ENCODE measurements around the gene PLPP6. TPM values are rescaled to one million over a fixed set of nuclear protein-coding genes. Genes with fewer than 3 reads are reported as not detected.
A peak's percentile ranks its signal among the peaks of the same experiment; 100 is the strongest.

Gene PLPP6
- total RNA-seq, 1 experiment from 2014 or later, result 13.4 TPM

- DNase-seq (ENCODE audit: low spot score) (no peak), ATAC-seq (no peak)
- H3K4me3 Mint-ChIP-seq, result no peak overlapping the region
- TF ChIP-seq ZSCAN18 (CRISPR knock-in tag; IDR thresholded peaks at IDR 0.05) (no peak), ZNF425 (CRISPR knock-in tag; conservative IDR thresholded peaks at IDR 0.05) (no peak)
- CTCF ChIA-PET, result no interaction called here
- no peaks in the 10 kb centered on the region for H3K9me3 Mint-ChIP-seq
- no peaks in the 10 kb centered on the region for H3K4me1 Mint-ChIP-seq
- H3K36me3 Mint-ChIP-seq, result peaks cover 24% of the 10 kb centered on the region
- H3K27ac Mint-ChIP-seq, result peak overlapping the region; percentile 42; the same call in 1 of the 2 replicates
- POLR2A ChIA-PET, result no interaction called here
- H3K27me3 Mint-ChIP-seq (ENCODE audit: low read depth), result no peaks in the 10 kb centered on the region
Observed at GRCh38 chr9:4689687-4690104, 27.6 kb downstream of the PLPP6 start.

GRCh38 chr9:4690144-4690543 is 28.1 kb downstream of the PLPP6 start:
- POLR2A ChIA-PET, result no interaction called here
- Mint-ChIP-seq H3K27me3 (ENCODE audit: low read depth) (no peaks in the 10 kb centered on the region), H3K9me3 (no peaks in the 10 kb centered on the region), H3K4me3 (no peak overlapping the region), H3K27ac (peak overlapping the region; percentile 42), H3K4me1 (no peaks in the 10 kb centered on the region), H3K36me3 (peaks cover 23% of the 10 kb centered on the region)
- no peak for DNase-seq (ENCODE audit: low spot score)
- no peak for TF ChIP-seq ZNF219 (CRISPR knock-in tag; IDR thresholded peaks at IDR 0.05; ENCODE audit: borderline replicate concordance)
- TF ChIP-seq PREB (CRISPR knock-in tag; IDR thresholded peaks at IDR 0.05; ENCODE audit: borderline replicate concordance), result no peak
- no peak for TF ChIP-seq ZNF425 (CRISPR knock-in tag; conservative IDR thresholded peaks at IDR 0.05)
- no peak for TF ChIP-seq FOXJ3 (CRISPR knock-in tag; IDR thresholded peaks at IDR 0.05; ENCODE audit: borderline replicate concordance)
- no peak for TF ChIP-seq SMAD3 (CRISPR knock-in tag; IDR thresholded peaks at IDR 0.05; ENCODE audit: borderline replicate concordance)
- no peak for ATAC-seq
- CTCF ChIA-PET, result no interaction called here

GRCh38 chr9:4691795-4692194 is 29.7 kb downstream of the PLPP6 start:
- H3K36me3 Mint-ChIP-seq, result peaks cover 12% of the 10 kb centered on the region
- ATAC-seq, result no peak

More at GRCh38 chr9:4691795-4692194, 29.7 kb downstream of the PLPP6 start:
- TF ChIP-seq PREB (CRISPR knock-in tag; IDR thresholded peaks at IDR 0.05; ENCODE audit: borderline replicate concordance) (no peak), ZBTB43 (CRISPR knock-in tag; IDR thresholded peaks at IDR 0.05) (no peak), IRF2 (CRISPR knock-in tag; IDR thresholded peaks at IDR 0.05; ENCODE audit: borderline replicate concordance, low read depth) (no peak), ETV6 (CRISPR knock-in tag; IDR thresholded peaks at IDR 0.05) (no peak), ZNF219 (CRISPR knock-in tag; IDR thresholded peaks at IDR 0.05; ENCODE audit: borderline replicate concordance) (no peak), USF1 (CRISPR knock-in tag; IDR thresholded peaks at IDR 0.05) (no peak), ZNF138 (CRISPR knock-in tag; conservative IDR thresholded peaks at IDR 0.05) (no peak), GABPB1 (CRISPR knock-in tag; IDR thresholded peaks at IDR 0.05) (no peak), ERG (CRISPR knock-in tag; IDR thresholded peaks at IDR 0.05) (no peak), KAT7 (CRISPR knock-in tag; IDR thresholded peaks at IDR 0.05; ENCODE audit: borderline replicate concordance) (no peak), ELF4 (CRISPR knock-in tag; IDR thresholded peaks at IDR 0.05; ENCODE audit: low read depth) (no peak), JAZF1 (CRISPR knock-in tag; IDR thresholded peaks at IDR 0.05) (no peak), JUN (CRISPR knock-in tag; IDR thresholded peaks at IDR 0.05) (no peak)
- no peak for DNase-seq (ENCODE audit: low spot score)
- no peaks in the 10 kb centered on the region for H3K27me3 Mint-ChIP-seq (ENCODE audit: low read depth)
- no peaks in the 10 kb centered on the region for H3K4me1 Mint-ChIP-seq
- ChIA-PET CTCF (interaction anchor here (1.1 to 1.3 kb wide), 2 partner anchors 49 to 87 kb away, joined by 3 to 4 read pairs; no protein-coding TSS in a partner anchor), POLR2A (no interaction called here)
- no peak overlapping the region for H3K27ac Mint-ChIP-seq
- H3K9me3 Mint-ChIP-seq, result no peaks in the 10 kb centered on the region
- H3K4me3 Mint-ChIP-seq, result no peak overlapping the region
